Large intestine (tissue), 12 donors: ENCODE measurements around the gene CLEC7A. TPM values are rescaled to one million over a fixed set of nuclear protein-coding genes. Genes with fewer than 3 reads are reported as not detected.
A peak's percentile ranks its signal among the peaks of the same experiment; 100 is the strongest.

ENCODE experiments used
- DNase-seq, 2 donors: peaks; one replicate each; pipeline versions ENCODE4 v3.0.0 to v3.0.0-alpha.2; 2013
- H3K27ac ChIP-seq: one replicate; pipeline ENCODE4 v1.5.1; 2013; ENCODE audit warnings: low read length
- H3K27me3 ChIP-seq: 2 replicates; pipeline ENCODE4 v1.6.1; 2013; ENCODE audit warnings: low read length; ENCODE audit not compliant: control insufficient read depth, insufficient read depth
- H3K36me3 ChIP-seq: 2 replicates; pipeline ENCODE4 v1.6.1; 2013; ENCODE audit warnings: low read length; ENCODE audit not compliant: control insufficient read depth, insufficient read depth
- H3K4me1 ChIP-seq: one replicate; pipeline ENCODE4 v1.6.1; 2013; ENCODE audit warnings: low read length; ENCODE audit not compliant: control insufficient read depth, insufficient read depth
- H3K4me3 ChIP-seq: one replicate; pipeline ENCODE4 v1.5.1; 2013; ENCODE audit warnings: low read length
- H3K9me3 ChIP-seq: one replicate; pipeline ENCODE4 v1.6.1; 2013; ENCODE audit warnings: mild to moderate bottlenecking, low read depth, low read length, moderate library complexity; ENCODE audit not compliant: control insufficient read depth
- WGBS: methylation state at CpG from one replicate; pipeline ENCODE4 v1.1.5; 2013; ENCODE audit warnings: low lambda C conversion rate; ENCODE audit not compliant: insufficient coverage; 5-methylcytosine and 5-hydroxymethylcytosine counted together
- long read RNA-seq, 11 donors: transcript quantifications; one replicate each; lab custom pipeline, GENCODE V29; 2026
- polyA plus RNA-seq: library from polyadenylated mRNA; unstranded; fragments of 120-200 nt; gene quantifications from one replicate; pipeline ENCODE4 v1.2.1, GENCODE V29; 2013

Gene CLEC7A
- 8.3 TPM for polyA plus RNA-seq
- long read RNA-seq, donor 1, partial matches to known transcripts = 8 of 9 reads
- long read RNA-seq, donor 1, other reads (novel, unspliced or antisense) = 0 of 9 reads
- long read RNA-seq, donor 2, partial matches to known transcripts = 0 of 4 reads
- long read RNA-seq, donor 2, other reads (novel, unspliced or antisense) = 0 of 4 reads
- long read RNA-seq, donor 3 = 0 reads
- long read RNA-seq, donor 4, partial matches to known transcripts = 0 of 1 reads
- long read RNA-seq, donor 4, other reads (novel, unspliced or antisense) = 0 of 1 reads
- long read RNA-seq, donor 5 = 0 reads
- long read RNA-seq, donor 6, partial matches to known transcripts = 8 of 9 reads
- long read RNA-seq, donor 6, other reads (novel, unspliced or antisense) = 0 of 9 reads
- long read RNA-seq, donor 7 = 0 reads
- long read RNA-seq, donor 8, partial matches to known transcripts = 14 of 15 reads
- long read RNA-seq, donor 8, other reads (novel, unspliced or antisense) = 0 of 15 reads
- long read RNA-seq, donor 9, partial matches to known transcripts = 0 of 2 reads
- long read RNA-seq, donor 9, other reads (novel, unspliced or antisense) = 0 of 2 reads
- long read RNA-seq, donor 10, partial matches to known transcripts = 0 of 3 reads
- long read RNA-seq, donor 10, other reads (novel, unspliced or antisense) = 0 of 3 reads
- long read RNA-seq, donor 11, partial matches to known transcripts = 0 of 1 reads
- long read RNA-seq, donor 11, other reads (novel, unspliced or antisense) = 0 of 1 reads

DNA sequence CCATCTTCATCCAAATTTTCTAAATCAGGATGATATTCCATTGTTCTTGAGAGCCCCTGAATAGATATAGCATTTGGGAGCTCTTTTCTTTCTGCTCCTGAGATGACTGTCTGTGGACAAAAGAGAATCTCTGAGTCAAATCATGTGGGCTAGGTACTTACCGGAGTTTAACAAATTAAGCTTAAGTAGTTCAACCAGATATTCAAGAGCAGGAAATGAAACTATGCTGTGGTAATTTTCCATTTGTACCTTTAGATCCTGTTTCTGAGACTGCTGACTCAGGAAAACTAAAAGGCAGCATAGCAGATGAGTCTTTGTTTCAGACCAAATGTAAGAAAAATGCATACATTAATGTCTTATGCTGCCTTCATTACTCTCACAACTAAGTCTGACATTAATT lies at the start of gene CLEC7A:
CLEC7A (minus strand) TSS at position 158 of the 400 bp plus-strand sequence; CDS start at position 41, 117 bp downstream.
- H3K27ac ChIP-seq = peak within 1 kb of the TSS; percentile 17
- H3K36me3 ChIP-seq = no peaks in the 10 kb centered on the region
- no CpG with 5 or more reads among the region's 1 CpG for WGBS
- DNase-seq = no peak
- no peaks in the 10 kb centered on the region for H3K9me3 ChIP-seq
- H3K27me3 ChIP-seq = no peaks in the 10 kb centered on the region
- H3K4me1 ChIP-seq = no peaks in the 10 kb centered on the region
- H3K4me3 ChIP-seq = peak within 1 kb of the TSS; percentile 6

DNA sequence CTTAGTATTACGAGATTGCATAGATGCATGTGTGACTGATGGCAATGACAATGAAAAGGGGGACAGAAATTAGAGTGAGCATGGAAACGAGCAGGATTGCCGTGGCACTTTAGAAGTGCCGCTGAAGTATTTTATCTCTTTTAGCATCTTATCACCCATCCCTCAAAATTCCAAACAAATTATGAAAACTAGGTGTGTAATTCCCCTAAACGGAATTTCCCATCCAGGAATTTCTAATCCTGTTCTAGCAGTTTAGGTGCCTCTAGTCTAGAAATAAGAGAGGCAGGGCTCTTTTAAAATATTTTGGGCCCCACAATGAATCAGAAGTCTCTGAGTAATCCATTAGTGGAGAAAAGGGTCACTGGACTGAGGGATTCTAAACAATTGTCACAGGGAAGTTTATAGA lies 49.8 kb upstream of the CLEC7A start:
- Histone ChIP-seq H3K4me3 (no peak overlapping the region), H3K9me3 (no peaks in the 10 kb centered on the region), H3K27ac (no peak overlapping the region), H3K27me3 (no peaks in the 10 kb centered on the region), H3K4me1 (peaks cover 12% of the 10 kb centered on the region), H3K36me3 (no peaks in the 10 kb centered on the region)
- 74% methylated on average over 3 of the region's 5 CpGs for WGBS
- no peak for DNase-seq

DNA sequence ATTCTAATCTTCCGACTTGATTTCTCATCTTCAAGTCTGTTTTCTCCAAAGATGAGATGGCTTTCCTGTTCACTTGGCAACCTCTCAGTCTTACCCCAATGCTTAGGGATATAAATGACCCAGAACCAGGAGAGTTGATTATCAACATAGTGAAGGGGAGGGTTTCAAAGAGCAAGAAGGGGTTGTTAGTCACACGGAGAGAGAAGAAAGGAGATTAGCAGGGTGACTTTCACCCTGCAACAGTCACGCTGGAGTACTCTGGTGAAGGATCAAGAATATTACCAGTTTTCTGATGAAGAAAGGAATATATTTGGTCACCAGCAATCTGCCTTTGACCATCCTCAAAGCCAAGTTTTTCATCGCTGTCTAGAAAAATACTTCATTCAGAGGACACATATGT lies 48.8 kb upstream of the CLEC7A start, which contains the start of gene TMEM52B:
TMEM52B (plus strand) TSS at position 212 of the 400 bp plus-strand sequence. CDS start 543 bp downstream, outside the sequence.
- Histone ChIP-seq H3K4me3 (no peak within 1 kb of the TSS), H3K27me3 (no peaks in the 10 kb centered on the region), H3K4me1 (peaks cover 12% of the 10 kb centered on the region), H3K36me3 (no peaks in the 10 kb centered on the region), H3K9me3 (no peaks in the 10 kb centered on the region), H3K27ac (no peak within 1 kb of the TSS)
- 80% methylated on average over 2 of the region's 4 CpGs for WGBS
- DNase-seq = peak; percentile 51 to 77

DNA sequence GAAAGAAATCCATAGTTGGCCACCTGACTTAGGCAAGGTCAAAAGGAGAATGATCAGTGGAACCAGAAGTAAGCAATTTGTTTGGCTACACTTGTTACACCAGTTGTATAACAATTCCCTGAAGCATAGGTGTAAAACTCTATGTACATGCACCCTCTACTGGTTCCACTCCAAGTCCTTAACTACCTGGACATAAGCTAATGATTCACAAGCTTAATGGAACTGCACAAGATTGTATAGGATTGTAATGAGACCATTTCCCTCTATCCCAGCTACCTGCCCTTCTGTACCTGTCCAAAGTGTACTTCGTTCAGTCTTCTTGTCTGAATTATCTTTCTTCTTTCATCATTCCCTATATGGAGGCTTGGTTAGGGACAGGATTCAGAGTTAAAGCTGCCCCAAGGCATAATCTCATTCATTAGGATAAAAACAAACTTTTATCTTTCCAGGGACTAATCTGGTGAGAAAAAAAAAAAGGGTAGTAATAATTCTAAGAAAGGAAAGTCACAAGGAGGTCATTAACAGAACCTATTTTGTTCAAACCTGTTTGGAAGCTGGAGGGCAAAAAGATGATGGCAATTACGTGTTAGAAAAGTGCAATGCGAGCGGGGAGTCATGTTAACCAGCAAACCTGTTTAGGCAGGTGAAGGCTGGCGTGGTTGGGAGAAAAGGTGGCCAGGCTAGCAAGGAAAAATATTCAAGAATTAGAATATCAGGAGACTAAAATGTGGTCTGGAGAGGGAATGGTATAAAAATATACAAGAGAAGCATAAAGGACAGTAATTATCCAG lies 46.0 kb upstream of the CLEC7A start:
- peak; percentile 90 to 95 for DNase-seq
- Histone ChIP-seq H3K36me3 (no peaks in the 10 kb centered on the region), H3K27ac (peak overlapping the region; percentile 73), H3K4me1 (peaks cover 12% of the 10 kb centered on the region), H3K27me3 (no peaks in the 10 kb centered on the region), H3K9me3 (no peaks in the 10 kb centered on the region), H3K4me3 (no peak overlapping the region)
- WGBS = 30% methylated on average over 2 of the region's 5 CpGs

DNA sequence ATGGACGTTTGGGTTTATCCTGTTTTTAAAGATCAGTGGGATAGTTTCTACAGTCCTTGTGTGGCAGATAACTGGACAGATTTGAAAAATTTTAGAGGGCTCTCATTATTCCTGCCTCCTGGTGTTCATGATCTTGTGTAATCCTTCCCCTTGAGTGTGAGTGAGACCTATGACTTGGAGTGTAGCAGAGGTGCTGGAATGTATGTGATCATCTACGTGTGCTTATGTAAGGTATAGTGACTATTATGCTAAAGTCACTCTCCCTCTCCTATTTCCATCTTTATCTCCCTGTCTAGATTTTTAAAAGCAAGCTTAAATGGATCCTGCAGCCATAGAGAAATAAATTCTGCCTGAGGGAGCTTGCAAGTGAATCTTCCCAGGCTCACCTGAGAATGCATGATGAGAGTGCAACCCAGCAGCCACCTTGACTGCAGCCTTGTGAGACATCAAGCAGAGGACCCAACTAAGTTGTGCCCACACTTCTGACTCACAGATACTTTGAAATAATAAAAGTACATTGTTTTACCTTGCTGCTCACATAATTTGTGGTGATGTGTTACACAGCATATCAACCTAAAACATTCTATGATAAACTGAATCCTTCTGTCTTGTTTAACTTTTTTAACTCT lies 45.1 kb upstream of the CLEC7A start:
- peak overlapping the region; percentile 73 for H3K27ac ChIP-seq
- no CpG with 5 or more reads among the region's 2 CpGs for WGBS
- H3K4me1 ChIP-seq = peaks cover 12% of the 10 kb centered on the region
- no peaks in the 10 kb centered on the region for H3K27me3 ChIP-seq
- H3K9me3 ChIP-seq = no peaks in the 10 kb centered on the region
- peak in 1 of 2 donors; percentile 29 for DNase-seq
- no peak overlapping the region for H3K4me3 ChIP-seq
- no peaks in the 10 kb centered on the region for H3K36me3 ChIP-seq

DNA sequence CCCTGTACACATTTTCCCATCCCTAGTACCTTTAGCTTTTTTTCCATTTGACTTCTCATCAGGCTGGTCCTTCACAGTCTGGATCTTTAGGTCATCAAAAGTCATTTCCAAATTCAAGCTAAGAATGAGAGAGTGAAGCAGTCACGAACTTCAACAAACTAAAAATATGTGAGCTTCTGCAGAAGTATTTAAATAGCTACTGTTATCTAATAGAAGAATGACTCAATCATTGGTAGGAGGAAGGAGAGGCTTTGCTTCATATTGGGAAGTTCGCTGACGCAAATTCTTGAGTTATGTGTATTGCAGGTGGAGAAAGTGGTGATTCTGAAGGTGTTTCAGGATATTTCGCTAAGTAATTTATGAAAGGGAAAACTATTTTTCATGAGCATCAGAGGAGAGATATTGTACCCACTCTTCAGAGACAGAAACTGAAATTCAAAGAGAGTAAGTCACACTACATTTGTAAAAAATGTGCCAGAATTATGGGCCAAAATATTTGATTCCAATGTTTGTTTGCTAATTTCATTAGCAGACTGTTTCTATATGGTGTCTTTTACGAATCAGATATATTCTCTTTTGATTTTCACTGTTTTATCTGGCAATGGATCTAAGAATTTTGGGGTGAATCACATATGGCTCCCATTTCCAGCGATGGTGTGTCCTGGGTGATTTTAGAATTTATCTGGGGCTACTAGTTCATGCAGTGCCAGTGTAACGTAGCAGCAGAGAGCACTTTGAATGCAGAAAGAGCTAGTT lies 42.2 kb upstream of the CLEC7A start, which contains the start of gene OLR1:
OLR1 (minus strand) TSS at position 160 of the 756 bp plus-strand sequence; CDS start at position 105, 55 bp downstream.
- H3K4me1 ChIP-seq = peaks cover 12% of the 10 kb centered on the region
- no peak within 1 kb of the TSS for H3K4me3 ChIP-seq
- no peak within 1 kb of the TSS for H3K27ac ChIP-seq
- DNase-seq = no peak
- no peaks in the 10 kb centered on the region for H3K36me3 ChIP-seq
- no peaks in the 10 kb centered on the region for H3K9me3 ChIP-seq
- 67% methylated on average over 3 of the region's 7 CpGs for whole genome bisulfite sequencing
- no peaks in the 10 kb centered on the region for H3K27me3 ChIP-seq

DNA sequence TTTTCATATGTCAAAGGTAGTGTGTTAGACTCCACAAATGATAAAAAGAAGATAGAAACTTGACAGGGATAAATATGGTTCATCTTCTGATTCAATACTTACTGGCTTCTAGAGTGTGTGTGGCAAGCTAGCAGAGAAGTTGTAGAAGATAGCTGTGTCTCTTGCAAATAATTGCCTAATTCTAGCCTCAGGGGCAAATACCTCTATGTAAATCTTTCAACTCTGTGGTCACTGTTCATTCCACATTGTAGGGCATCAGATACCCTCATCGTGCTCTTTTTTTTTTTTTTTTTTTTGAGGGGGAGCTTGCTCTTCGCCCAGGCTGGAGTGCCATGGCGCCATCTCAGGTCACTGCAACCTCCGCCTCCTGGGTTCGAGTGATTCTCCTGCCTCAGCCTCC lies 40.2 kb upstream of the CLEC7A start:
- no peak overlapping the region for H3K27ac ChIP-seq
- no peak overlapping the region for H3K4me3 ChIP-seq
- H3K4me1 ChIP-seq = peaks cover 5% of the 10 kb centered on the region
- H3K36me3 ChIP-seq = no peaks in the 10 kb centered on the region
- no peaks in the 10 kb centered on the region for H3K27me3 ChIP-seq
- no peaks in the 10 kb centered on the region for H3K9me3 ChIP-seq
- DNase-seq = no peak
- 57% methylated on average over 1 of the region's 5 CpGs for WGBS

DNA sequence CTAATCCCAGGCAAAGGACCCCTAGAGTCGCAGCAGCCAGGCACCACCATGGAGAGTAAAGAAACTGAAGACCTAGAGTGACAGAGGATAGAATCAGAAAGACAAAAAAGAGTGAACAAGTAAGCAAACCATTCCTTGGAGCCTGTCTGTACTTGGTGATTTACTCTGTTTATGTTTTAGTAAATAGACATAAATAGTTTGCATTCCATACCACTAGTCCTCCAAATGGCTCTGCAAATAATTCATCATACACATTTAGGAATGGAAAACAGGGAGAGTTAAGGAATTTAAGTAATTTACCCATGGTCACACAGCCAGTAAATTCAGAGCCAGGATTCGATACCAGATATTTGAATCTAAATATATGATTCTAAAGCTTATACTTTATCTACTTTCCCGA lies 39.1 kb upstream of the CLEC7A start:
- Histone ChIP-seq H3K36me3 (no peaks in the 10 kb centered on the region), H3K27me3 (no peaks in the 10 kb centered on the region), H3K4me3 (no peak overlapping the region), H3K4me1 (no peaks in the 10 kb centered on the region), H3K9me3 (no peaks in the 10 kb centered on the region), H3K27ac (no peak overlapping the region)
- DNase-seq = no peak
- WGBS = 63% methylated on average over 1 of the region's 3 CpGs

DNA sequence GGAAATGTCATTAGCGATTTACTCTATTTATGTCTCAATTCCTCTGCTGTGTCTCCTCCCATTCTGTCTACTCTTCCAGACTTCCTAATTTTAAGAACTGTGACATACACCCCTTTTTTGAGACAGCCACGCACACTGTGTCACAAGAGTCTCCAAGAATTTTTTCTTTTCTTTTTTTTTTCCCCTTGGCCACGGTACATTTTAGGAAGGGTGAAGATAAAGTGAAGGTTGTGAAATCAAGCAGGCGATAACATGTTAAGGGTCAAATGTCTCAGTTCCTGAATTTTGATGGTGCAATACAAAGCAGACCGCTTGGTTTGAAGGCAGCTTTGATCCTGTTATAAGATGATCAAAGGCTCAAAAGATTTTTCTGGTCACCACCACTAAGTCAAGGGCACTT lies 37.6 kb upstream of the CLEC7A start:
- Histone ChIP-seq H3K27ac (no peak overlapping the region), H3K9me3 (no peaks in the 10 kb centered on the region), H3K4me1 (no peaks in the 10 kb centered on the region), H3K4me3 (no peak overlapping the region), H3K36me3 (no peaks in the 10 kb centered on the region), H3K27me3 (no peaks in the 10 kb centered on the region)
- WGBS = 60% methylated on average over 1 of the region's 5 CpGs
- no peak for DNase-seq
